Heart right ventricle (tissue), 16 donors: ENCODE measurements around the gene PFKFB2. TPM values are rescaled to one million over a fixed set of nuclear protein-coding genes. Genes with fewer than 3 reads are reported as not detected.

Source experiments
- ATAC-seq, 8 donors: fragments of 200-7000 bp; cut with Tn5 transposase; one replicate each; pipeline ENCODE4 v1.9.1; 2020; ENCODE audit warnings: mild to moderate bottlenecking in 8 of 8, moderate library complexity in 8 of 8, moderate number of reproducible peaks in 1 of 8
- DNase-seq, 2 donors: peaks; one replicate each; pipeline ENCODE4 v3.0.0-alpha.2; 2020
- H3K27ac ChIP-seq, 10 donors: fragments of 200-600 bp; sonication (generic) in 2 of 10; one replicate each; pipeline versions ENCODE4 v1.5.0 to v1.8.0; 2020 to 2022; ENCODE audit warnings: mild to moderate bottlenecking in 3 of 10
- H3K27me3 ChIP-seq, 7 donors: fragments of 200-600 bp; one replicate each; pipeline ENCODE4 v1.8.0; 2021 to 2022; ENCODE audit warnings: mild to moderate bottlenecking in 2 of 7
- H3K36me3 ChIP-seq, 9 donors: fragments of 200-600 bp; sonication (generic) in 1 of 9; one replicate each; pipeline versions ENCODE4 v1.5.0 to v1.8.0; 2020 to 2022; ENCODE audit warnings: mild to moderate bottlenecking in 2 of 9
- H3K4me1 ChIP-seq, 9 donors: fragments of 200-600 bp; sonication (generic) in 1 of 9; one replicate each; pipeline versions ENCODE4 v1.5.0 to v1.8.0; 2020 to 2022; ENCODE audit warnings: mild to moderate bottlenecking in 4 of 9
- H3K4me3 ChIP-seq, 10 donors: fragments of 200-600 bp; sonication (generic) in 2 of 10; one replicate each; pipeline versions ENCODE4 v1.5.0 to v1.8.0; 2020 to 2022; ENCODE audit warnings: mild to moderate bottlenecking in 7 of 10, moderate library complexity in 2 of 10
- H3K9me3 ChIP-seq, 11 donors: fragments of 200-600 bp in 10 of 11; sonication (generic) in 2 of 11; one replicate each; pipeline versions ENCODE4 v1.5.0 to v1.8.0; 2013 to 2022; ENCODE audit warnings: mild to moderate bottlenecking in 2 of 11, control low read depth in 1 of 11, moderate library complexity in 1 of 11
- CTCF ChIP-seq, 9 donors: fragments of 200-600 bp; sonication (generic) in 2 of 9; IDR thresholded peaks; one replicate each; pipeline versions ENCODE4 v1.5.0 to v1.8.0; 2021 to 2022; ENCODE audit warnings: antibody characterized with exemption in 9 of 9, mild to moderate bottlenecking in 5 of 9, moderate library complexity in 1 of 9
- WGBS, 2 donors: extraction: QIAGEN DNeasy Blood & Tissue Kit; methylation state at CpG; one replicate each; pipeline ENCODE4 v1.1.7; 2013; ENCODE audit warnings: inconsistent platforms in 1 of 2; 5-methylcytosine and 5-hydroxymethylcytosine counted together
- intact Hi-C, 10 donors: fragments of 100-400 bp; cut with DNase I; formaldehyde crosslinking; loops; one replicate each; pipeline versions ENCODE4 v1.11.1 to v1.14.2; 2022
- polyA plus RNA-seq, 2 donors: library from polyadenylated mRNA; stranded (reverse); fragments of 200-250 nt; gene quantifications; one replicate each; pipeline ENCODE4 v1.2.3, GENCODE V29; 2013
- total RNA-seq, 10 donors: library from RNA; stranded (reverse); fragmentation: NEBNext Ultra II Directional in 3 of 10; extraction: Animal tissue kit (Norgen Biotek cat#: 25700) in 3 of 10; gene quantifications; one replicate each; pipeline versions ENCODE4 v1.2.1 to v1.2.4, GENCODE V29; 2021 to 2023
- donor health status: Arrhythmogenic right ventricular cardiomyopathy.
- donor health status: ischemic (EF 13 %, LVEDD 7.1; RV severe dilation, severe dysfunction).
- donor health status: healthy with polysubstance abuse.
- donor health status: DM: no; HTN: yes; CAD: no.
- donor health status: DM: no; HTN: no; CAD: no.
- donor health status: ischemic (EF 25% LVEDD 6.9; RV normal size, moderate dysfunction).
- donor health status: ischemic (EF 25% LVEDD 5.7; RV mildly dilated, moderate dysfunction).
- donor health status: healthy.
- donor health status: DM: yes; HTN: yes; CAD: no.
- donor health status: Ischemic cardiomyopathy.
- donor health status: ischemic (EF 35%, LVEDD 5.7; RV mildly dilated, moderate dysfunction).
- donor health status: nonischemic (EF 11% LVEDD 7.7; RV severe dilation, severe dysfunction).
- donor health status: DM: yes; HTN: yes; CAD: no.
- donor health status: PGD.
- donor health status: ischemic (EF 29% LVEDD 5.4; RV normal size, mild dysfunction).
- donor health status: nonischemic (EF 23%, LVEDD 6.1; RV moderate dilation, normal function).

The PFKFB2 gene
- total and polyA plus RNA-seq, 12 donors = 5.2 to 161 (median 69.2) TPM

GRCh38 chr1:207081806-207082205, 28.7 kb downstream of the PFKFB2 start:
- H3K4me3 ChIP-seq = no peak overlapping the region
- DNase-seq = no peak
- H3K9me3 ChIP-seq = no peaks in the 10 kb centered on the region
- no peaks in the 10 kb centered on the region for H3K27me3 ChIP-seq
- TF ChIP-seq CTCF (IDR thresholded peaks at IDR 0.05) = no peak
- H3K4me1 ChIP-seq = peaks cover 0 to 22% (median 9%) of the 10 kb centered on the region in 9 donors
- intact Hi-C loops = loop anchor here in 5 of 10 donors (5.0 to 10.0 kb wide), 5 partner anchors 240 to 325 kb away; partner anchors contain the start of gene CD55 (in 3 of the 5)
- 84 to 87% methylated on average over 2 of the region's 2 CpGs for WGBS, 2 donors
- H3K27ac ChIP-seq = no peak overlapping the region
- H3K36me3 ChIP-seq = peaks cover 0 to 40% (median 0%) of the 10 kb centered on the region in 9 donors
- ATAC-seq = no peak

GRCh38 chr1:207084232-207084631, 31.2 kb downstream of the PFKFB2 start:
- 69 to 73% methylated on average over 2 of the region's 2 CpGs for WGBS, 2 donors
- Histone ChIP-seq H3K4me3 (no peak overlapping the region), H3K27me3 (no peaks in the 10 kb centered on the region), H3K36me3 (peaks cover 0 to 29% (median 0%) of the 10 kb centered on the region in 9 donors), H3K9me3 (no peaks in the 10 kb centered on the region), H3K27ac (no peak overlapping the region), H3K4me1 (peaks cover 0 to 11% (median 0%) of the 10 kb centered on the region in 9 donors)
- DNase-seq = no peak
- intact Hi-C loops = loop anchor here in 7 of 10 donors (2.0 to 10.0 kb wide), 7 partner anchors 238 to 415 kb away; partner anchors contain the start of gene CD55 (in 3 of the 7)
- TF ChIP-seq CTCF (IDR thresholded peaks at IDR 0.05) = no peak
- ATAC-seq = no peak

- ATAC-seq (peak in 7 of 8 donors; percentile 33 to 76 (median 66)), DNase-seq (peak in 1 of 2 donors; percentile 53)
- no peaks in the 10 kb centered on the region for H3K9me3 ChIP-seq
- peaks cover 0 to 24% (median 0%) of the 10 kb centered on the region in 9 donors for H3K36me3 ChIP-seq
- peaks cover 0 to 13% (median 0%) of the 10 kb centered on the region in 9 donors for H3K4me1 ChIP-seq
- no peaks in the 10 kb centered on the region for H3K27me3 ChIP-seq
- intact Hi-C loops = loop anchor here (2.0 to 10.0 kb wide), 10 partner anchors 238 to 418 kb away; partner anchors contain the start of genes CR1 (in 4 of the 10) and CD55 (in 3 of the 10)
- WGBS, 2 donors = 22 to 24% methylated on average over 8 of the region's 8 CpGs
- H3K27ac ChIP-seq = no peak overlapping the region
- H3K4me3 ChIP-seq = no peak overlapping the region
- TF ChIP-seq CTCF (IDR thresholded peaks at IDR 0.05) = peak; percentile 32 to 73 (median 61)
These were observed 31.7 kb downstream of the PFKFB2 start for GRCh38 chr1:207084701-207085180.

GRCh38 chr1:207085887-207086286, 32.8 kb downstream of the PFKFB2 start:
- TF ChIP-seq CTCF (IDR thresholded peaks at IDR 0.05) = no peak
- no peak for ATAC-seq
- Histone ChIP-seq H3K36me3 (peaks cover 0 to 12% (median 0%) of the 10 kb centered on the region in 9 donors), H3K9me3 (no peaks in the 10 kb centered on the region), H3K27me3 (no peaks in the 10 kb centered on the region), H3K27ac (no peak overlapping the region), H3K4me3 (no peak overlapping the region), H3K4me1 (peaks cover 0 to 13% (median 0%) of the 10 kb centered on the region in 9 donors)
- intact Hi-C loops = loop anchor here in 9 of 10 donors (2.0 to 10.0 kb wide), 8 partner anchors 239 to 416 kb away; partner anchors contain the start of genes CR1 (in 4 of the 9) and CD55 (in 2 of the 9)
- WGBS, 2 donors = 84 to 85% methylated on average over 3 of the region's 3 CpGs
- DNase-seq = no peak
